ENCODE measurements around the gene C6orf47.

DNA sequence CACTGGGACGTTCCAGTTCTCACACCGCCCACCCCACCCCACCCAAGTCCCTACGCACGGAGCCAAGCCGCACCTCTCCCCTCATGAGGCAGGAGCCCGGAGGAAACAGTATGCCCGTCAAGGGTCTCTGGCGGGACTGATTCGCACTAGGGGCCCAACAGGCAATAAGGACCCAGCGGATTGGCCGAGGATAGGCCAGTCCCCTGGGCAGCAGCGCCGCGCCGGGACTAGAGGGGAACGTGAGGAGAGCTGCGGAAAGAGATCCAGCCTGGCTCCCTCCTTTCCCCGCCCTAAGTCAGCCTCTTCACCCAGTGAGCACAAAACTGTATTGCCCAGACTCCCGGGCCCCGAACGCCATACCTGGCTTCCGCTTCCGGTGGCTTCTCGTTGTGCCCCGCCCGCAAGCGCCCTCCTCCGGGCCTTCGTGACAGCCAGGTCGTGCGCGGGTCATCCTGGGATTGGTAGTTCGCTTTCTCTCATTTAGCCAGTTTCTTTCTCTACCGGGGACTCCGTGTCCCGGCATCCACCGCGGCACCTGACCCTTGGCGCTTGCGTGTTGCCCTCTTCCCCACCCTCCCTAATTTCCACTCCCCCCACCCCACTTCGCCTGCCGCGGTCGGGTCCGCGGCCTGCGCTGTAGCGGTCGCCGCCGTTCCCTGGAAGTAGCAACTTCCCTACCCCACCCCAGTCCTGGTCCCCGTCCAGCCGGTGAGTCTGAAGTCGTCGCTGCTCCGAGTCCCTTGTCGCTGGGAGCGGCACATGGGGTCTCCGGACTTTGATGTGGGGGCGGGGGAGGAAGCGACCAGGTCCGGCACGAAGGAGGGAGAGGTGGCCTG is 5.1 kb upstream of the C6orf47 start, which contains the start of gene CSNK2B:
- TF ChIP-seq EZH2 (optimal IDR thresholded peaks at IDR 0.05; ENCODE audit: low read depth, low read length), result no peak
- TF ChIP-seq, protein P1, sequence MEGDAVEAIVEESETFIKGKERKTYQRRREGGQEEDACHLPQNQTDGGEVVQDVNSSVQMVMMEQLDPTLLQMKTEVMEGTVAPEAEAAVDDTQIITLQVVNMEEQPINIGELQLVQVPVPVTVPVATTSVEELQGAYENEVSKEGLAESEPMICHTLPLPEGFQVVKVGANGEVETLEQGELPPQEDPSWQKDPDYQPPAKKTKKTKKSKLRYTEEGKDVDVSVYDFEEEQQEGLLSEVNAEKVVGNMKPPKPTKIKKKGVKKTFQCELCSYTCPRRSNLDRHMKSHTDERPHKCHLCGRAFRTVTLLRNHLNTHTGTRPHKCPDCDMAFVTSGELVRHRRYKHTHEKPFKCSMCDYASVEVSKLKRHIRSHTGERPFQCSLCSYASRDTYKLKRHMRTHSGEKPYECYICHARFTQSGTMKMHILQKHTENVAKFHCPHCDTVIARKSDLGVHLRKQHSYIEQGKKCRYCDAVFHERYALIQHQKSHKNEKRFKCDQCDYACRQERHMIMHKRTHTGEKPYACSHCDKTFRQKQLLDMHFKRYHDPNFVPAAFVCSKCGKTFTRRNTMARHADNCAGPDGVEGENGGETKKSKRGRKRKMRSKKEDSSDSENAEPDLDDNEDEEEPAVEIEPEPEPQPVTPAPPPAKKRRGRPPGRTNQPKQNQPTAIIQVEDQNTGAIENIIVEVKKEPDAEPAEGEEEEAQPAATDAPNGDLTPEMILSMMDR (IDR thresholded peaks at IDR 0.05; ENCODE audit: low read length), result no peak; the same call in 1 of the 2 replicates
- no peak for TF ChIP-seq EZH2phosphoT487 (IDR thresholded peaks at IDR 0.05; ENCODE audit: low read length)

Measured in MM.1S (cell line).